HG03025 (cell line): ENCODE measurements around the gene SLC6A6.
"Not testable (repeated sequence)": the region's sequence is repeated elsewhere in the genome, so short reads cannot be mapped to it uniquely, and the experiment has no call there.

Experiments
- ATAC-seq: cut with Tn5 transposase; IDR thresholded peaks from one replicate; pipeline ENCODE4 v1.9.1; 2021; ENCODE audit warnings: mild to moderate bottlenecking, moderate library complexity; ENCODE audit not compliant: unreplicated experiment, low FRiP score

The SLC6A6 gene

GRCh38 chr3:14513566-14514322, 111.3 kb downstream of the SLC6A6 start:
- no peak for ATAC-seq

- no peak for ATAC-seq
Observed at GRCh38 chr3:14514323-14514720, 111.9 kb downstream of the SLC6A6 start.

- not testable (repeated sequence) for ATAC-seq
Observed at GRCh38 chr3:14515526-14515925, 113.1 kb downstream of the SLC6A6 start.

GRCh38 chr3:14516738-14517345, 114.4 kb downstream of the SLC6A6 start:
- no peak for ATAC-seq

- ATAC-seq: no peak
Observed at GRCh38 chr3:14517601-14518431, 115.4 kb downstream of the SLC6A6 start.

GRCh38 chr3:14518432-14518802, 116.0 kb downstream of the SLC6A6 start:
- ATAC-seq: no peak

- no peak for ATAC-seq
Observed at GRCh38 chr3:14518893-14519292, 116.5 kb downstream of the SLC6A6 start.

- ATAC-seq: no peak
Observed at GRCh38 chr3:14519406-14519805, 117.0 kb downstream of the SLC6A6 start.

GRCh38 chr3:14520149-14520548, 117.7 kb downstream of the SLC6A6 start:
- no peak for ATAC-seq

GRCh38 chr3:14520967-14521366, 118.6 kb downstream of the SLC6A6 start:
- ATAC-seq: no peak

- ATAC-seq: no peak
Observed at GRCh38 chr3:14521611-14522010, 119.2 kb downstream of the SLC6A6 start.

DNA sequence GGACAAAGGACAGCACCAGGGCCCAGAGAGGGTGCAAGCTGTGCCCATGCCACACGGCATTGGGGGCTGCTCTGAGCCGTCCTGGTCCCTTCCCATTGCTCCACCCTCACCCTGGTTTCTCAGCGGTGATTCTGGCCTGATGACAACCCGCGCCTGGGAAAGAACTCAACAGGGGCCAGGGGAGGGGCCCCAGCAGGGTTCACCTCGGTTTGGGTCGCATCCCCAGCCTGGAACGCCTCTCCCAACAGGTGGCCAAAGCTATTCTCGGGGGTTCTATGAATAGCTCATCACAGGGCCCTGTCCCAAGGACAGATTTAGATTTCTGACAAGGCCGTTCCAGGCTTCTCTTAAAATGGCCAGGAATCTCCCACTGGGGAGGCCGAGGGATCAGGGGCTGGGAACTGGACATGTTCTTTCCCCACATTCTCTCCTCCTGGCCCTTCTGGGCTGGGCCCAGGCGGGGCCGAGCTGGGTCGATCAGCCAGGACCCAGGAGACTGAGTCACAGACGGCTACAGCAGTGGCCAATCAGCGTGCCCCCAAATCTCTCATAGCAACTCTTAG, 119.8 kb downstream of the SLC6A6 start:
- no peak for ATAC-seq

DNA sequence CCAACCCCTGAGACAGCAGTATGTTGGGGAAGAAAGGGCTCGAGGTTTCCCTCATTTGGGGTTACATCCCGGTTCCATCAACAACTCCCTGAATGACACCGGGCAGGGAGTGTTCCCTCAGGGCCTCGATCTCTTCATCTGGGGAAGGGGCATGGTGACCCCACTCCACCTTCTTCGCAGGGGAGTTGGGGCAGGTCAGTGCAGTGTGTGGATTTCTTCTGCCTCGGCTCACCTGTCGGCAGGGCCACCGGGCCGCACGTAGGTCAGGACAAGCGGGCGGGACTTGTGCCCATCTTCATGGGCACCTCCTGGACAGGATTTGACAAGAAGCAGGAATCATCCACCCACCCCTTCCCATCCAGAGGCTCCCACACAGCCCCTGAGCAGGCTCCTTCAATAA, 120.4 kb downstream of the SLC6A6 start:
- no peak for ATAC-seq

- ATAC-seq: no peak
Observed at GRCh38 chr3:14523792-14524191, 121.4 kb downstream of the SLC6A6 start.

DNA sequence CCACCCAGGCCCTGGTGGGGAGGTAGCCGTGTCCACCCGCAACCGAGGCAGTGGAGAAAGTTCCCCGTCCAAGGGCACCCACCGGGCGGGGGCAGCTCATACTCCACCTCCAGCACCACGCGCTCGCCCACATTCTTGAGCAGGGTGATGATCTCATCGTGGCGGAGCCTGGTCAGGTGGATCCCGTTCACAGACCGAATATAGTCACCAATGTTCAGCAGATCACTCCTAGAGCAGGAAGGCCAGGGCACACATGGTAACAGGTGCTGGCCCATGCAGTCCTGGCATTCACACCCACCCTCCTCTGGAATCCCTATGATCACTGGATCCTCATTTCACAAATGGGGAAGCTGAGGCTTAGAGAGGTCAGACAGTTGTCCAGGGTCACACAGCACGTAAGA, 121.9 kb downstream of the SLC6A6 start:
- no peak for ATAC-seq

DNA sequence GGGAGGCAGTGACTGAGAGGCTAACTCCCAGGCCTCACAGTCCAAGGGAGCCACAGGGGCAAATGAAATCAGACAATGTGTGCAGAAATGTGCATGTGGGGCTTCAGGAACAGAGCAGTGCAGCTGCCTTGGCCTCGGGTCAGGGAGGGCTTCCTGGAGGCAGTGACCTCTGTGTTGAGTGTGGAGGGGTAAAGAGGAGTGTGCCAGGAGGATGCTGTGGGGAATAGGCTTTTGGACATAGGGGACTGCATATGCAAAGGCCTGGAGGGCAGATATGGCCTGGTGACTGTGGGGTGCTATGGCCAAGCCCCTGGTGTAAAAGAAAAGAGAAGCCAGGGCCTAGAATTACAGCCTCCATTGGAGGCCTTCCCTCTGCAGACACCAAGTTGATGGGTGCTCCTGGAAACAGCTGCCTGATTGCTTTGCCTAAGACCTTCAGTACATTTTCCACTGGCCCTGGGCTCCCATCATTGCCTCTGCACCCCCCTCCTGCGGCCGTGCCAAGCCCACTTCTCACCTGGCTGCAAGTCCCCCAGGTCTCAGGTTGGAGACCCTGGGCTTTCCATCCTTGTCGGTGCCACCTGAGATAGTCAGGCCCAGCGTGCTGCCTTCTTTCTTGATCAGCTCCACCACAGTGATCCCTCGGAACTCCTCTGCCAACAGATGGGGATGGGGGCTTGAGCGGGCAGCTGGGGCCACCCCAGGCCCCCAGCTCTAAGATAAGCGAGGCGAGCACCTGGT, 122.7 kb downstream of the SLC6A6 start:
- no peak for ATAC-seq

GRCh38 chr3:14525685-14526631, 123.6 kb downstream of the SLC6A6 start:
- ATAC-seq: no peak

DNA sequence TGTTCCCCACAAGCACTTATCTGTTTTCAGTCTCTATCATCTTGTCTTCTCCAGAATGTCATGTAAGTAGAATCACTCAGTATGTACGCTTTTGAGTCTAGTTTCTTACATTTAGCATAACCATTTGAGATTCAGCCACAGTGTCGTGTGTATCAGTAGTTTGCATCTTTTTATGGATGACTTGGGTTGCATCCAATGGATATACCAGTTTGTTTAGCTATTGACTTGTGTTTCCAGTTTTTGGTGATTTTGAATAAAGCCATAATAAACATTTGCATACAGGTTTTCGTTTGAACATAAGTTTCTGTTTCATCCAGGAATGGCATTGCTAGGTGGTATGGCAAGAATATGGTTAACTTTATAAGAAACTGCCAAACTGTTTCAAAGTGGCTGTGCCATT, 125.7 kb downstream of the SLC6A6 start:
- no peak for ATAC-seq

- ATAC-seq: no peak
Observed at GRCh38 chr3:14531856-14532395, 129.5 kb downstream of the SLC6A6 start.
